ENCODE data around the gene DPP8.
A peak's percentile ranks its signal among the peaks of the same experiment; 100 is the strongest.
"Not testable (repeated sequence)": the region's sequence is repeated elsewhere in the genome, so short reads cannot be mapped to it uniquely, and the experiment has no call there.

The DPP8 gene

DNA sequence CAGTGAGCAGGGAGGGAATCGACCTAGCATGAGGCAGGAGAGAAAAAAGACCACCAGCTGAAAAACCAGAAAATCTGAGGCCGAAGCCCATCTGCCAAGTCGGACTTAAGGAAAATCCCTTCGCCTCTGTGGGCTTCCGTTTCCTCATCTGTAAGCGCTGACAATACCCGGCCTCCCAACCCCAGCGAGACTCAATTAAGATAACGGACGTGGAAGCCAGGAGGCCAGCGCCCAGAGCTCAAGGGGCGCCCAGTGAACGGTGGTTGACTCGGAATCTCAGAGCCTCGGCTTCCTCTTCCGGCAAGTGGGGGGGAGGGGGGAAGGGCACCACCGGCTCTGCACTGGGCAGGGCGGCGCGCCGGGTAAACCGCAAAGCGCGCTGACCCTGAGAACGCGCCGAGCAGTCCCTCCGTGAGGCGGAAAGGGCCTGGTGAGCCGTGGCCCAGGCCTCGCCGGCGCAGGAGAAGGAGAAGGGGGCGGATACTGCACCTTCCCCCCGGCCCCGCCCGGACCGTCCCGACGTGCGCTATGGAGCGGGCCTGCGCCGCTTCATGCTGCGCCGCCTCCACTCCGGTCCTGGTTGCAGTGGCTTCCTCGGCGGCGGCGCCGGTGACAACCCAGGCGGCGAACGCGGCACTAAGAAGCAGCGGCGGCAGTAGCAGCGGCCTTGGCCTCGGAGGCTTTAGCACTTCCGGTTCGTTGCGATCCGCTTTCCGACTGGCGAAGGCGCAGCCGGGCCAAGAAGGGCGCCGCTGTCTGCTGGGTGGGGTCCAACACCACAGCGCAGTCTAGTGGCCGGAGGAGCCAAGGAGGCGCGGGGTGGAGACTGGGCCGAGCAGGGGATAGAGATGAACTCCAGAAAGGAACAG is at the start of gene DPP8:
TSS of gene DPP8 (minus strand) at position 693 of the 869 bp plus-strand sequence. CDS start 5,136 bp downstream, outside the sequence.
- peak; percentile 95 for DNase-seq

DNA sequence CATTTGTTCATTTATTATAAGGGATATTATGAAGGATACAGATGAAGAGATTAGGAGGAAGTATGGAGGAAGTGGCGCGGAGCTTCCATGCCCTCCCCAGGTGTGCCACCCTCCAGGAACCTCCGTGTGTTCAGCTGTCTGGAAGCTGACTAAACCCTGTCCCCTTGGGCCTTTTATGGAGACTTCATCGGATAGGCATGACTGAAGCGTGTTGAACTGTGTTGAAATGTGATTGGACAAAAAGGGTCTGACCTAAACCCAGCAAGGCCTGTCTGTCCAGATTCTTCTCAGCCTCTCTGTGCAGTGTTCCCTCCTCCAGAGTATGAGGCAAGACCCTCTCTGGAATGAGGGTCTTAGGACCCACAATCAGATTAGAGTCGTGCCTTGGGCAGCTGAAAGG is 44.4 kb upstream of the DPP8 start:
- DNase-seq: no peak

DNA sequence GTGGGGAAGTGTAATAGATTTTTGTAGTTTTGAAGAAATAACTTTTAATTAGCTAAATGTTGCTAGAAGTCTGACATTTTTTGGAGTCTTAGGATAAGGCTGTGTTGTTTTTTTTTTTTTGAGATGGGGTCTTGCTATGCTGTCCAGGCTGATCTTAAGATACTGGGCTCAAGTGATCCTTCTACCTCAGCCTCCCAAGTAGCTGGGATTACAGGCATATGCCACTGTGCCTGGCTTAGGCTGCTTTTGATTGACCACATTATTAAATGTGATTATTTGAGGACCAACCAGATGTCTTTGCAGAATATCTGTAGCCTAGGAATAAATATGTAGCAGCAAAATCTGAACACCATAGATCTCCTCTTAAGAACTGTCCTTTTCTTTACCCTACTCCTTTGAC is 42.5 kb upstream of the DPP8 start:
- DNase-seq: no peak

DNA sequence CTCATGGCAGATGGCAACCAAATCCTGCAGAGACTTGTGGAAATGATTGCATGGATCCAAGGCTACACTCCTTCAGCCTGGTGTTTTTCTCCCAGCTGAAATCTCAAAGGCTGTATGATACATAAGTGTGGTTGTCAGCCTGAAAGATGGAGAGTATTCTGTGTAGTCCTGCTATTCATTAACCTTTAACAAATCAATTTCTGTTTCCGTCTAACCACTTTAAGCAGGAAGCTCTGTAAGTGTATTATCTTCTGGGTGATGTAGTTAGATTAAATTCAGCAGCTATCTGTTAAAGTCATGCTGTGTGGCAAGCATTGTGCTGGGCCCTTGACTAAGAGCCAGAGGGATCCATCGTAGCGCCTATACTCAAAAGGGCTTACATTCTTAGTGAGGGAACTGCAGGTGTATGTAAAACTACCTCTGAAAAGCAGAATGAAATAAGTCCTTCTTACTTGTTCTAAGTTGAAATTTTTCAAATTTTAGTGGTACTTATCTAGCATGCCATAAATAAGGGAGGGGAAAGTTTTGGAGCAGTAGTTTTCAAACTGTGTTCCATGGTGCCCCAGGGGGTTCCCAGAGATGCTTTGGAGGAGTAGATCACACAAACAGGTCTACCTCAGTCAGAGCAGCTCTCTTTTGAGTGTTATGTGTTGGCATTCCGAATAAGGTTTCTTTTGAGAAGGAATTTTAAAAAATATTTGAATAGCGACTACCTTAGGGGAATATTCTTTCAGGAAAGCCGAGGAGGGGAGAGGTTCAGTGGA is 41.7 kb upstream of the DPP8 start:
- DNase-seq: no peak

DNA sequence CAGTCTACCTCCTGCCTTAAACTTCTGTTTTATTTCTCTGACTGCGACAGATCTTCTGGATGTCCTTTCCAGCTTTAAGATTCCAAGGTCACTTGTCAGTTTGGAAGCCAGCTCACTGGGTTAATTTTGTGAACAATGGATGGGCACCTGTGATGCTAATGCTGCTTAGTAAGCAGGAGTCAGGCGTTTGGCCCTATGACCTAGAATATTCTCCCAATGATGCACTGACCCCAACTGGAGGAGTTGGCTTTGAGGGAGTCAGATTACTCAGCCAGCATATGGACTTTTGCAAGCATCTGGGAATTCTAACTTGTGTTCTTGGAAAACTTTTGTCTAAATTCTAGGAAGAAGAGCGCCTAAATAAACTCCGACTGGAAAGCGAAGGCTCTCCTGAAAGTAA is 40.8 kb upstream of the DPP8 start:
- peak; percentile 59 for DNase-seq

DNA sequence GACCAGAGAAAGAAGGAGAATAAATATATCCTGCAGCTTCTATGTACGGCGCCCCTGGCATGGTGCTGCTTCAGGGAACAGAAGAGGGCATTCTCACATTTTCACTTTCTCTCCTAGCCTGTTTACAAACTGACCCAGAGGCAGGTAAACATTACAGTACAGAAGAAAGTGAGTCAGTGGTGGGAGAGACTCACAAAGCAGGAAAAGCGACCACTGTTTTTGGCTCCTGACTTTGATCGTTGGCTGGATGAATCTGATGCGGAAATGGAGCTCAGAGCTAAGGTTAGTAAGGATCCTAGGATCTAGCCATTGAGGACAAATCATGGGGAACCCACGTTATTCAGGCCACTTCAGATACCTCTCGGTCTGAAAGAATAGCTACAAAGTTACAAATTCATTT is 39.1 kb upstream of the DPP8 start:
- DNase-seq: no peak

DNA sequence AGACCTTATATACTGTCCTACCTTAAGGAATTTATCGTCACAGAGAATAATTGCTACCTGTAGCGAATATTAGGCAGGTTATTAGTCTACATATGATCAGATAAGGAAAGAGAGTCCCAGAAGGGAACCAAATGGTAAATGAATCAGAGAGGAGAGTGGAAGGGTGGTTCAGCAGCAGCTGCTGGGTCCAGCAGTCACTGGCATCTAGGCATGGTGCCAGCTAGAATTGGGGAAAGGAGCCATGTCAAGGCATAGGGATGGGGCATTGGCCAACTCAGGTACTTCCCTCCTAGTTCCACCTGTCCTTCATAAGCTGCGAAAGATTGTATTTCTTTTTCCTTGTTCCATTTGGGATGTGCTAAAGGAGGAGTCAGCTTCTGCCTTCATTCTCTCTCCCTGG is 36.2 kb upstream of the DPP8 start:
- DNase-seq: no peak

DNA sequence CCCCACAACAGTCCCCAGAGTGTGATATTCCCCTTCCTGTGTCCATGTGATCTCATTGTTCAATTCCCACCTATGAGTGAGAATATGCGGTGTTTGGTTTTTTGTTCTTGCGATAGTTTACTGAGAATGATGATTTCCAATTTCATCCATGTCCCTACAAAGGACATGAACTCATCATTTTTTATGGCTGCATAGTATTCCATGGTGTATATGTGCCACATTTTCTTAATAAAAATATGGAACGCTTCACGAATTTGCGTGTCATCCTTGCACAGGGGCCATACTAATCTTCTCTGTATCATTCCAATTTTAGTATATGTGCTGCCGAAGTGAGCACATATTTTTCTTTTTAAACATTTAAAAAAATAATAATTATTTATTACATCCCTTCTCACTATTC is 35.4 kb upstream of the DPP8 start:
- DNase-seq: not testable (repeated sequence)

DNA sequence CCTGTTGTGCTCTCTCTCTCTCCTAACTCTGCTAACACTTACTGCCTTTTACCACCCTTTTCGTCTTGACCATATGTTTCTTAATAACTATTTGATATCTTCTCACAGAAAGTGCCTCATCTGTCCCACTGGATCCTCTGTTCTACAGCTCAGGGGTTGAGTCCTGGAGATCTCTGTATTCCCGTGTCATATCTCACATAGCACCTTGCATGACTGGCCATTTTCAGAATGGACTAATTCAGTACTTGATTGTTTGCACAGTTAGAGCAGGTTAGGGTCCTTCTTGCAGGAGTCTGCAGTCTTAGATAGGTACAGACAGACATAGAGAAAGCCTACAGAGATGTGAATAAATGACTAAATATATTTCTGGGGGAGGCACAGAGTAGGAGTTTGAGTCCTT is 33.7 kb upstream of the DPP8 start:
- no peak for DNase-seq

DNA sequence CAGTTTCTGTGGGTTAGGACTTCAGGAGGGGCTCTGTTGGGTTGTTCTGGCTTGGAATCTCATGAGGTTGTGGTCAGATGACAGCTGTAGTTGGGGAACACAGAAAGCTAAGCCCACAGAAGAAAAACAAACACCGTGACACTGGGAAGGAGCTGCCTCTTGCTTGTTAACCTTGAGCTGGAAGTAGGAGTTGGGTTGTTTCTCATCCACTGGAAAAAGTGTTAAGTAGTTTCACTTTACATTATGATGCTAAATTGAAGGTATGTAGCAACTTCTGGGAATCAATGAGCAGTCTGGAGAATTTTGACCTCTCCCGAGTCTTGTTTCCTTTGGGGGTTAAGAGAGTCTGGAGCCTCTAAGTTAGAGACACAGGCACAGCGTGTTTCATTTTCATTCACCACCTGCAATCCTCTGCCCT is 33.2 kb upstream of the DPP8 start:
- no peak for DNase-seq

DNA sequence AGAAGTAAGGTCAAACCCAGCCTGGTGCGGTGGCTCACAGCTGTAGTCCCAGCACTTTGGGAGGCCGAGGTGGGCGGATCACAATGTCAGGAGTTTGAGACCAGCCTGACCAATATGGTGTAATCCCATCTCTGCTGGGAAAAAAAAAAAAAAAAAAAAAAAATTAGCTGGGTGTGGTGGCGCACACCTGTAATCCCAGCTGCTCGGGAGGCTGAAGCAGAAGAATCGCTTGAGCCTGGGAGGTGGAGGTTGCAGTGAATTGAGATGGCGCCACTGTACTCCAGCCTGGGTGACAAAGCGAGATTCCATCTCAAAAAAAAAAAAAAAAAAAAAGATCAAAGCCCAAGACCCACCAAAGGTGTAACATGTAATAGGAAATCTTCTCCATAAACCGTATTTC is 31.8 kb upstream of the DPP8 start:
- DNase-seq: not testable (repeated sequence)

DNA sequence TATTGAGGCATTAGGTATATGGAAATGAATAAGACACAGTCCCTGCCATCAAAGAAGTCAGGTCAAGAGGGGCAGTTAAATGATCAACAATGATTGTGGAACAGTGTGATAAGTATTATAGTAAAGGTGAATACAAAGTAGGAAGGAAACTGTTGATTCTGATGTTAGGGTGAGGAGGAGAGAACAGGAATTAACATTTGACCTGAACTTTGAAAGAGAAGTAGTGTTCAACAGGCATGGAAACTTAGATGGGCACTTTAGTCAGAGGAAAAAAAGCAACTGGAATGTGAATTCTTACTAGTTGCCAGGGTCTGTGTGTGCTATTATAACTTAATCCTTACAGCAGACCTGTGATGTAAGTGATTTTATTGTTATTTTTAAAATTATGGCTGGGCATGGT is 30.4 kb upstream of the DPP8 start:
- no peak for DNase-seq

DNA sequence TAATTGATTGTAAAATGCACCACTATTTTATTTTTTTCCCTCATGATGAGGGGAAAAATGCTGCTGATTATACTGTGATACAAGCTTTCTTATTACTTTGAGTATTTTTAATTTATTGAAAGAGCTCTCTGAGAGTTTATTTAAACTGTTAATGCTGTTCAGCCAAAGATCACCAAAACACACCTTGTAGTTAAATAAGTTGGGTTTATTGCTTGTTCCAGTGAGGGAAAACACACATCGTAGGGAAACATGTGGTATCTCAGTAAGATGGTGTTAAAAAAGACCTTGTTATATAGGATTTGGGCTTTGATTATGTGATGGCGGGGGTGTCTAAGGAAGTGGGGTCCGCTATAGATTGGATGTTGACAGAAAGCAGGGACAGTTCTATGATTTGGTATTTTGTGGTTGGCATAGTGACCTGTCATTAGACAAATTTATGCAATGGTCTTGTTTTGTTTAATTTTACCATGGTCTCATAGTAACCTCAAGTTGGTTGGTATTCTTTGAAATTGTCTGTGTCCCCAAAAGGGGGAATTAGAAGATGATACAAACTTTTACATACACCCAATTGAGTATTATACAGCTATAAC is 23.8 kb upstream of the DPP8 start:
- no peak for DNase-seq

DNA sequence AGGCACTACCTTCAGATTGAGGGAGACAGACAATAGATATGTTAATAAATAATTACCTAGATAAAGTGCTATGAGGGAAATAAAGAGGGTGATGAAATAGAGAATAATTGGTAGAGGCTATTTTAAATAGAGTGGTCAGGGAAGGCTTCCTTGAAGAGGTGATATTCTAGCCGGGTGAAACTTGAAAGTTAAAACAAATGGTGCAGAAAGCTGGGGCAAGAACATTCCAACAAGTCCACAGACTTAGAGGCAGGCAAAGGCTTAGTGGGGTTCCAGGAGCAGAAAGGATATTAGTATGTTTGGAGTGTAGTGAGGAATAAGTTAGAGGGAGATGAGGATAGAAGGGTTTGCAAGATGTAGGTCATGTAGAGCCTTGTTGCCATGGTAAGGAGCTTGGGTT is 22.8 kb upstream of the DPP8 start:
- DNase-seq: no peak

DNA sequence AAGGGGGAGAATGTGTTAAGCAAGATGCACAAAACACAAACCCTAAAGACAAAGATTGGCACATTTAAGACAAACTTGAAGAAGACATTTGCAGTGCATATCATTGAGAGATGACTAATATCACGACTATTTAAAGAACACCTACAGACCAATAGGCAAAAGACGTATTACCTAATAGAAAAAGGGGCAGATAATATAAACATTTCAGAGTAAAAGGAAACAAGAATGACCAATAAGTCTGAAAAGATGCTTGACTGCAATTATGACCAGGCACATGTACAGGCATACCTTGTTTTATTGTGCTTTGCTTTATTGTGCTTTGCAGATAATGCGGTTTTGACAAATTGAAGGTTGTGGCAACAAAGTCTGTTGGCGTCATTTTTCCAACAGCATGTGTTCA is 17.7 kb upstream of the DPP8 start:
- peak; percentile 47 for DNase-seq

DNA sequence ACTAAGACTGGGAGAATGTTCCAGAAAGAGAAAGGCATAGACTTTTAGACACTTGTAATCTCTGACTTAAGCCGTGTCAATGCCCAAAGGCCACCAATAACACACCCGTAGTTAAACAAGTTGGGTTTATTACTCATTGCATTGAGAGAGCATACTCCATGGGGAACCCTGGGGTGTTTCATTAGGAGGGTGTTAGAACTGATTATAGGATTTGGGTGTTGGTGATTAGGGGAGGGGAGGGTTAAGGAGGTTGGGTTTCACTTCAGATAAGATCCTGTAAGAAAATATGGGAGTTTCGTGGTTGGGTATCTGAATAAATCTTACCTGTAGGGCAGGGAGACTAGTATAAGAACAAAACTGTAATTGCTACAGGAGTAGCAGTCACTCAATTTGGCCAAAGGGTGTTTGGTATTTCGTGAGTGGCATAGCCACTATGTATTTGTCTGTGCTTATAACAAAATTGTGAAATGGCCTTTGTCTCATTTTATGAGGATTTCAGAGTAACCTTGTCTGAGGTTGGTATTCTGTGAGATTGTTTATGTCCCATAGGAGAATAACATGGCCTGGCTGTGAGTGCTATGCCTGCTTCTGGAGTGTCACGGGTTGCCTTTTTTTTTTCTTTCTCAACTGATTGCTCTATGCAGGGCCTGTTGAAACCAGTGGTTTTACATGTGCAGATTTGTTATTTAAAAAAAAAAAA is 15.7 kb upstream of the DPP8 start:
- DNase-seq: no peak

DNA sequence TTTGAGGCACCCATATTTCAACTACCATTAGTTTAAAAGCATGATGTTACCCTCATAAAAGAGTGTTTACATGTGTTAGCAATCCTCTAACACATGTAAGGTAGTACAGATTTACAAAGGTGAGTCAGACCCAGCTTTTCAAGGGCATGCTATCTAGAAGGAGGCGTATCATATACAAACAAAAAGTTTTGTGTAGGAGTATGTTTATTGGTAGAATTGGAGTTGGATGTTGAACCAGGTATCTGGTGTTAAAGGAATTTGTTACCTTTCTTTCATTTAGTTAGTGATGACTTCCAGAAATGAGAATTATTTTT is 15.2 kb upstream of the DPP8 start:
- DNase-seq: peak; percentile 59

DNA sequence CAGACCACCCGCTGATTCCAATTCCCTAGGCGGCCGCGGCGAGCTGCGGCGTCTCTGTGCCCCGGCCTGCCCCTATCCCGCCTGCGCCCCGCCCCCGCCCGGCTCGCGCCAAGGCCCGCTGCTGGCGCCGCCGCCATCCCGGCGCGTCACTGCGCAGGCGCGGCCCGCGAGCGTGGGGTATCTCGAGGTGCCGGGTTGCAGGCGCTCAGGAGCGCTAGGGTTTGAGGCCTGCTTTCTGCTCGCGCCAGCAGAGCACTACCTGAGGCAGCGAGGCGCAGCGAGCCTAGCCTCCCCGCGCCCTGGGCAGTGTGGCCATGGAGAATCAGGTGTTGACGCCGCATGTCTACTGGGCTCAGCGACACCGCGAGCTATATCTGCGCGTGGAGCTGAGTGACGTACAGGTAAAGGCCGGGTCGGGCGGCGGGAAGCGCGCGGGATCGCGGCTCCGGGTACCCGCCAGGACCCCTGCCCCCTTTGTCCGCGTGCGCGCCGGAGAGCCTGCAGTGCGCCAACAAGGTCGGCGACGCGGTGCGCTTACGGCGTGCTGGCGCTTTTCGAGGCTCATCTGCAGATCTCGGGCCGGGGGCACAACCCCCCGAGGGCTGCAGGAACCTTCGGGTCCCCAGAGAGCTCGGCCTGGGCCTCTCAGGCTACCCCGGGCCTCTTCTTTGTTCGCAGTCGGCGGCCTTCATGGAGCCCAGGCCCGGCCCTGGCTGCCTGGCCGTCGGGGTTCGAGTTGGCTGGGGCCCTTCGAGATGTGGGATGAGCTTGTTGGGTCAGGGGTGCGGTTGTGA is 13.0 kb upstream of the DPP8 start, which contains the start of gene HACD3:
TSS of gene HACD3 (plus strand) at position 146 of the 794 bp plus-strand sequence. CDS start at position 315, 169 bp downstream.
- DNase-seq: peak; percentile 81

DNA sequence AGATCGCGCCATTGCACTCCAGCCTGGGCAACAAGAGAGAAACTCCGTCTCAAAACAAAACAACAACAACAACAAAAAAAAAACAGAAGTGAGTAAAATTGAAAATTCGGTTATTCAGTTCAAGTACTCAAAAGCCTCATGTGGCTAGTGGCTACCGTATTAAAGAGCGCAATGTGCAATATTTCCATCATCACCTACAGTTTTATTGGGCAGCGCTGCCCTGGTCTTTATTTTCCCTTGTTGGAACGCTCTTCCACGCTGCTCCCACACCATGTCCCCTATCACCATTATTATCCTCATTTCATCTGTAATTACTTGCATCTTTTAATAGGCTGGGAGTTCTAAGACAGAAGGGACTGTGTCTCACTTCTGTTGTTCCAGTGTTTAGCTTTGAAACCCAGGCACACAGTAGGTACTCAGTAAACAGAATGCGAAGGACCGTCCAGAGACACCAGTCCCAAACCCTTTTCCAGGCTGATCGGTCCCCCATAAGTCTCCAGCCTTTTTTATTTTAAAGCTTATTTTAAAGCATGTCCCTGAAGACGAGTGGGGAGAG is 12.4 kb upstream of the DPP8 start:
- DNase-seq: no peak

DNA sequence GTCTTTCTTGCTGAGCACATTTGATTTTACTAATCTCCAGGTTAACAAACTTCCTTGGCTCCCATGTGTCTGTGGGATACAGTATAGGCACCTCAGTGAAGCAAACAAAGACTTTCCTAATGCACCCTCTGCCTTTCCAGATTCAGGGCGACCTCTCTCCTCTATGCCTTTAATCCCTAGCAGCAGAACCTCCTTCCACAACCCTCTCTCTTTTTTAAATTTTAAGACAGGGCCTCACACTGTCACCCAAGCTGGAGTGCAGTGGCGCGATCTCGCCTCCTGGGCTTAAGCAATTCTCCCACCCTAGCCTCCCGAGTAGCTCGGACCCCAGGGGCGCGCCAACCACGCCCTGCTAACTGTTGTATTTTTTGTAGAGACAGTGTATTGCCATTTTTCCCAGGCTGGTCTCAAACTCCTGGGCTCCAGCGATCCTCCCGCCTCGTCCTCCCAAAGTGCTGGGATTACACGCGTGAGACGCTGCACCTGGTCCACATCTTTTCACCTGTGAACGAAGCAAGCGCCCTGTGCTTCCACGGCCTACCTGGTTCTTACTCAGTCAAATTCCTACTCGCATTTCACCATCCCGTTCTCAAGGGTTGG is 11.1 kb upstream of the DPP8 start:
- no peak for DNase-seq

DNA sequence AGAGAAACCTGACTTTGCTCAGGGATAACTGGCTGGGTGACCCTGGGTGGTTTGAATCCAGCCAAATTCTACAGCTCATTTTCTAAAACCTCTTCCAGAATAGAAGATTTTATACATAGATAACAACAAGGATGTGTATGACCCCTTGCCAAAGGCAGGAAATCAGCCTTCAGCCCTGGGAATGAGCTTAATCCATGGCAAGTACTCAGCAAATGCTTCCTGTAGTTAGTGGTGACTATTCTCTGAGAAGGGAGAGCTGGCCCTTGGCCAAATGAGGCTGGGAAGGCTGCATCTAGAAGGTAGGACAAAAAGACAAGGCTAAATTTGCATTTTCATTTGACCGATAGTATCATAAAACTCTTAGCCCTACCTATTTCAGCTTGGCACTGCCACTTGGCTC is 8.1 kb upstream of the DPP8 start:
- DNase-seq: peak; percentile 19

DNA sequence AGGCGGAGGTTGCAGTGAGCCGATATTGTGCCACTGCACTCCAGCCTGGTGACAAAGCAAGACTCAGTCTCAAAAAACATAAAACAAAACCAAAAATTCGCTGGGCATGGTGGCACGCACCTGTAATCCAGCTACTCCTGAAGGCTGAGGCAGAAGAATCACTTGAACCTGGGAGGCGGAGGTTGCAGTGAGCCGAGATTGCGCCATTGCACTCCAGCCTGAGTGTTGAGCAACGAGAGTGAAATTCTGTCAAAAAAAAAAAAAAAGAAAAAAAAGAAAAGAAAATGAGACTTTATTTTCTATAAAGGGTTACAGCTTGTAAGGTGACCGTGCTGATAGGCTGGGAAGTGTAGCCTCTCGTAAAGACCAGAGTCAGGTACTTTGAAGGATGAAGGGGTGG is 6.7 kb upstream of the DPP8 start:
- DNase-seq: no peak

All from NCI-H226 (cell line).